GM18861 (cell line): Measurements from ENCODE around the gene GABBR1.

ENCODE experiments used
- ATAC-seq: cut with Tn5 transposase; IDR thresholded peaks from one replicate; pipeline ENCODE4 v1.9.1; 2021; ENCODE audit not compliant: unreplicated experiment

Gene GABBR1

GRCh38 chr6:29625337-29625930 is 7.5 kb downstream of the GABBR1 start:
- ATAC-seq = no peak

DNA sequence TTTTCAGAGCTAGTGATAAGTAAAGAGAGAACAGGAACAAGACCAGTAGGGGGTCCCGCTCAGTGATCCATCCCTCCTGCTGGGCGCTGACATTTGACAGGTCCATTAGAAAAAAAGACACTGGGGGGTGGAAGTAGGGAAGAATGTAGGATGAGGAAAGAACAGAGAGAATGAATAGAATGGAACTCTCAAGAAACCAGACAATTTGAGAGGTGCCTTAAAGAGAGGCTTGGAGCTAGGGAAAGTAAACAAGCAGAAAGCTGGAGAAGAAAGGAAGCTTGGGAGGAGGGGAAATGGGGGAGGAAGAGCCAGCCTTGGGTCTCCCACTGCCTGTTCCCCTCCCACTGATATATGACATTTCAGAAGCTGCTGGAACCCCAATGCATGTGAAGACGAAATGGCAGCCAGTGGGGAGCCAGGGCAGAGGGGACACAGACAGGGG is 8.4 kb downstream of the GABBR1 start:
- ATAC-seq = no peak

GRCh38 chr6:29620630-29621029 is 12.4 kb downstream of the GABBR1 start:
- ATAC-seq = no peak

GRCh38 chr6:29619578-29620160 is 13.3 kb downstream of the GABBR1 start:
- no peak for ATAC-seq

DNA sequence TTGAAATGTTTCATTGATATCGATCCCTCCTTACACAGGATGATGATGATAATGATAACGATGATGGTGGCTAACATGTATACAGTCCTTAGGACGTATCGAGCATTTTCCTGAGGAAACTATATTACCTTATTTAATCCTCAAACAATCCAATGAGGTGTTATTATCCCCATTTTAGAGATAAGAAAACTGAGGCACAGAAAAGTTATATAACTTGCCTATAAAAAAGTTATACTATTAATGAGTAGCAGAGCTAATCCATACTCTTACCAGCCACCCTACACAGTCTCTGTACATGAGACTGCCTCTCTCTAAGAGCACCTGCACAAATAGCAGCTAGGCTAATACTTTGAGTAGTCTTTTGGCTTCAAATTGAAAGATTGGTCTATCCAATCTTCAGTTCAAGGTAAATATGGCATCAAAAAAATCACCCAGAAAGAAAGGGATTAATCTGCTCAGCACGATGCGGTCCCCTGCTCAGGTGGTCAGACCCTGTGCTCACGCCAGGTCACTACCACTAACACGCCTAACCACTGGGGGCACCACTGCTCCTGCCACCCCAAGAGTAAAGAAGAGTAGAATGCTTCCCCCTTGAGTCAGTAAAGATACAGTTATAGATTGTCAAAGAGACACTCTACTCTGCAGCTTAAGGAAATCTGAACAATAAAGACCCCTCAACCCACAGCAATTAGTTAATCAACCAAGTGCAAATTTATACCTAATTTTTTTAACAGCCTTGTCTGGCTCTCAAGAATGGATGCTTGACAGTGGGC is 15.0 kb downstream of the GABBR1 start:
- ATAC-seq = no peak

DNA sequence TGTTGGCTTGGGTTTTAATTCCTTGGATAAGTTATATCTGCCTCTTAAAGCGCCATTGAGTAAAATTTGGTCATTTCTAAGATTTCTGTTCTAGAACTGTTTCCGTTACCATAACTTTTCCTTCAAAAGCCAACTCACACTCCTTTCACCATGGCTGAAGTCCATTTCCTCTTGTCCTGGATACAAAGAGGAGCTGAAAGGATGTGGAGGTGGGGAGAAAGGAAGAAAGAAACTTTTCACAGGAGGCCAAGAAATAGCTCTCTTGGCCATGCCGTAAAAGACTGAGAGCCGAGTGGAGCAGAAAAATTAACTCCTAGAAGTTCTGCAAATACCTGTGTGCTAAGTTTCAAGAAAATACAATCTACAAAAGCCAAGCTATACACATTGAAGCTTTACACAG is 21.6 kb downstream of the GABBR1 start:
- no peak for ATAC-seq

DNA sequence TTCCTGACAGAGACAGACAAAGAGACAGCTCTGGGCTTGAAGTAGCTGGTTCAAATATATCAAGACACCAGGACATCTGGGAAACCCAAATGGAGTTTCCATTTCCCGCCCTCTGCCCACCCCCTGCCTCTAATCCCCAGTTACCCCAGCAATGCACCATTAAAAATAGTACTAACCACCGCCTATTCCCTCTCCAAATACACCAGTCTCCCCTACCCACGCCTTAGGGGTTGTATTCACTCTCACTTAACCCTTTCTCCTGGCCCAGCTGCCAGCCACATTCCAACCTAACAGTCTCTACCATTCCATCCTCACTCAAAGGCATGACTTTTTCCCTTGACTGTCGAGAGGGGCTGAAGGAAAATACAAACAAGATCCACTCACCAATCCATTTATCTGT is 22.4 kb downstream of the GABBR1 start:
- ATAC-seq = no peak

DNA sequence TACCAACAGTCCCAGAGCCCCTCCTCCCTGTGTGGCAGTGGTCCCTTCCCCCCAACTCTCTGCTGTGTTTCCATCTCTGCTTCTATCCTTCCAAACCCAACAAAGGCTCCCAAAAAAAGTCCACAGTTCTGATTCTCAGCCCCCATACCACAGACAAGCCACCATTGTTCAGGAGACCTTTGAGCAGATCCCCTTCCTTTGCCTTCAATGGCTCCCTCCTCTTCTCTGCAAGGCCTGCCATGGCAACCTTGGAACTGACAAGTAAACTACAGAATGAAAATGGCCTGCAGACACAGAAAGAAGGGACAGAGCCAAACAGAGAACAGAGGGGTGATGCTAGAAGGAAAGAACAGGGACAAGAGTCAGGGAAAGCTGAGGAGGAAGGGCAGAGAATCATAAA is 24.9 kb downstream of the GABBR1 start:
- ATAC-seq = no peak

GRCh38 chr6:29603930-29604329 is 29.1 kb downstream of the GABBR1 start:
- no peak for ATAC-seq

GRCh38 chr6:29603456-29603855 is 29.5 kb downstream of the GABBR1 start:
- no peak for ATAC-seq

DNA sequence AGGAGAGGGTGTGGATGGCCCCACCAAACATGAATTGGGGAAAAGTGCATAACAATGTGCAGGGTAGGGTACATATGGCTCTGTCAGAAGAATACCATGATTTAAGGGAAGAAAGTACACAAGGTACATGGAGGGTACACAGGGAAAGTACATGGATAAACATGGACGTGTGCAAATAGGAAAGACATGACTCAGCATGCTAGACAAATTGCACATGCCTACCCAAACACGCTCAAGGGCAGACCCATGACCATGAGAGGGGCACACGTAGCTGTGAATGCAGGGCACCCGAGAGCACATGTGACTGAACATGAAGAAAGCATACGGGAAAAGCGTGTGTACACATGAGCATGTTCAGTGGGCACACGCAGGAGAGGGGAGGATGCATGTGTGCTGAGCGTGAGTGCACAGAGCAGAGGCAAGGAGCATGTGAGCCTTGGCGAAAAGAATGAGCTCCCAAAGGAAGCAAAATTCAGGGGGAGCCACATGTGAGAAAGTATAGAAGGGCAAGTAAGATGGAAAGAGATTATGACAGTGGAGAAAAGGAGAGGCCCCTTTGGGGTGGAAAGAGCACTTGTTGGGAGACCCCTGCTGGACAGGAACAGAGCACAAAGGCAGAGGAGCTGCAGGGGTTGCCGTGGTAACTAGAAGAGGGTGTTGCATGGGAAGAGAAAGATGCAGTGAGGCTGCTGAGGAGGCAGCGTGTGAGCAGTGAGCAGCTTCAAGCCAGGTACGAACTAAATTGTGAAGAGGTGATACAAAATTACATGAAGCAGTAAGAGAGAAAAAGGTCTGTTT is 30.2 kb downstream of the GABBR1 start:
- ATAC-seq = no peak

DNA sequence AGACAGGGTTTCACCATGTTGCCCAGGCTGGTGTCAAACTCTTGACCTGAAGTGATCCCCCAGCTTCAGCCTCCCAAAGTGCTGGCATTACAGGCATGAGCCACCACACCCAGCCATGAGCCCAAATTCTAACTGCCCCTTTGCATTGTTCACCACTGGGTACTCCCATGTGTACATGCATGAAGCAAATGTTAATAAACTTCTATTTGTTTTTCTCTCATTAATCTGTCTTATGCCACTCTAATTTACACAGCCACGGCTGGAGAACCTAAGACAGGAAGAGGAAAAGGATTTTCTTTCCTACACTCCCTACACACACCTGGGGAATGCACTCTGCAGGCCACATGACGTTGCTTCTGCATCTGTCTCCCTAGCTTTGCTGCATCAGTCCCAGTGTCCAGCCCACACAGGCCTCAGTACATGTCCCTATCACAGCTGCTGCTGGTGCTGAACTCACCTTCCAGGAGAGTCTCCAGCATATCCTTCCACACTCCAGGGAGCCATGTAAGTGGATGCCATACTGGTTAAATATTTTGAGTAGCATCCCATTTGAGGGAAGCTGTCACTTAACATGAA is 34.7 kb downstream of the GABBR1 start:
- no peak for ATAC-seq

DNA sequence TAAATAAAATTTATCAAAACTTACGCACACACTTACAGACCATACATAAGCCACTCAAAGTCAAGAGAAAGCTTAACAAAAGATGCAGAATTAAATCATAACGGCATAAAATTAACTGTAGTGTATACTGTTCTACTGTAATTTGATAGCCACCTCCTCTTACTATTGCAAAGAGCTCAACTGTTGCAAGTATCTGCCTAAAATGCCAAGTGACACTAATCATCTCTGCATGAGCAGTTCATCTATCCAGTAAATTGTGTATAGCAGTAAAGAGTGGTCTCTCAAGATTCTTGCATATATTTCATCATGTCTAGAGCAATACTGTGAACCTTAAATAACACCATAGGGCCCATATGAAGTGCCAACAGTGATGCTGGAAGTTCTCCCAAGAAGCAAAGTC is 35.8 kb downstream of the GABBR1 start:
- ATAC-seq = no peak

DNA sequence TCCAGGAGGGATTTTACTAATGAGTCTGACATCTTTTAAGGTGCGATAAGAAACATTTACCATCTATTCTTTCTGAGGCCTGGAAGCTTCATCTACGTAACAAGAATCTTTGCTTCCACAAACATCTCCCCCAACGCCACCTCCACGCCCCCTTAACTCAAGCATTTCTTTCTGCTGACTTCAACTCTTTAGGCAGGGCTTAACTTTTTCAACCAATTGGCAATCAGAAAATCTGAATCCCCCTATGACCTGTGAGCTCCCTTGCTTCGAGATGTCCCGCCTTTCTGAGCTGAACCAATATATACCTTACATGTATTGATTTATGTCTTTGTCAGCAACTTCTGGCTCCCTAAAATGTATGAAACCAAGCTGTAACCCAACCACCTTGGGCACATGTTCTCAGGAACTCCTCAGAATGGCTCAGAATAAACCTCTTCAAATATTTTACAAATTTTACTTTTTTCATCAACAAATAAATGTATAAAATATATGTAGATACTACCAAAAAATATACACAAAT is 36.5 kb downstream of the GABBR1 start:
- no peak for ATAC-seq

- no peak for ATAC-seq
These were observed 39.7 kb downstream of the GABBR1 start for GRCh38 chr6:29593199-29593855.

DNA sequence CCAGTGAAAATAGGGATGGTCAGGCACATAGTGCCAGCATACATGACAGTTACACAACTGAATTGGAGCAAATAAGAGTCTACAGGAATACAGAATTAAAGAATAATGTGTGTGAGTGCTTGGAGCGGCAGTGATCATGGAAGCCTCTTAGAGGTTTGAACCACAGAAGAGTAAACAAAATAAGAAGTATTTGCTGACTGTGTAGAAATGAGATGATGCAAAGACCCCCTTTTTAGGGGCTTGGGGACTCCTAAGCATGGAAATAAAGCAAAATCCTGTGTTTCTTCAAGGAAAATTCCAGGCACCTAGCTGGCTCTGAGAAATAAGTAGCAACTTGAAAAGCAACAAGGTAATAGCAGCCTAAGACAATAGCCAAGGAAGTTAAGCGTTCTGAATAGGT is 41.3 kb downstream of the GABBR1 start:
- no peak for ATAC-seq

DNA sequence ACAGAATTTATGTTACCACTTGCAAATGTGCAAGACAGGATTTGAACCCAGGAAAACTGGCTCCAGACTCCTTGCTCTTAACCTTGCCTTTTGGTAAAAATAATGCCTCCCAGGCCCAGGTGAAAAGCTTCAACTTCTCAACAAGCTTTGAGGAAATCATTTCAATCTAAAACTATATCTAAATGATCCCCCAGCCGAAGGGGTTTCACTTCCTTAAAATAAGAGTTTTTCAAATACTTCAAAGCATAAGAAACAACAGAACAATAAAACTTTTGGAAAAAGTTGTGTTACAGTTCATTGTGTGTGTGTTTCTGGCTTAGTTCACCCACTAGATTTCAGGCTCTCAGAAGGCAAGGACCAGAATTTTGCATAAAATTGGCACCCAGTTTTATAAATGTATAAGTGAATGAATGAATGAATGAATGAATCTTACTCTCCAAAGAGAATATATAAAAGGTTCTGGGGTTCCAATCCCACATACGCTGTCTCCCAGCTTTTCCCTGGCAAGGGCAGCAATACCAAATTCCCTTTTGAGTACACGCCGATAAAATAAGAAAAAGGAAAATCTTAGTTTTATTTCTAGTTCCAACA is 42.7 kb downstream of the GABBR1 start:
- ATAC-seq = no peak

GRCh38 chr6:29589423-29590048 is 43.4 kb downstream of the GABBR1 start:
- ATAC-seq = no peak

- no peak for ATAC-seq
These were observed 48.2 kb downstream of the GABBR1 start, which contains the start of gene OR2H2 for GRCh38 chr6:29584821-29585220. Gene OR2H2, plus strand, starts transcription at chr6:29585121. Its CDS starts 2,824 bp downstream, at chr6:29587945.

DNA sequence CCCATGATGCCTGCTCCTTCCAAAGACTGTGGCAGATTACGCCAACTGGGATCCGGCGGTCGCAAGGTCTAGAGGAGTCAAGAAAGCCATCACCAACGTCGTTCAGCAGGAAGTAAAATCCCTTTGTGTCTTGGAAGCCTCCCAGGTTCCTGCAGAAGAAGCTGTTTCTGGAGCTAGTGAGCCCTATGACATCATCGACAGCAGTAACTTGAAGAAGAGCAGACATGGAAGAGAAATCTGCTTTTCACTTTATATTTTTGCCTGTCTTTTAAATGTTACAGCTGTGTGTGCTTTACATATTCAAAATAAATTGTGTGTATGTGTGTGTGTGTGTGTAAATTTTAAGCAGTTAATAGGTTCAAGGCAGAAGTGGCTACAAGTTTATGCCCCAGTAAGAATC is 55.4 kb downstream of the GABBR1 start:
- no peak for ATAC-seq
